ENCODE results near the gene PIR.

The PIR gene

DNA sequence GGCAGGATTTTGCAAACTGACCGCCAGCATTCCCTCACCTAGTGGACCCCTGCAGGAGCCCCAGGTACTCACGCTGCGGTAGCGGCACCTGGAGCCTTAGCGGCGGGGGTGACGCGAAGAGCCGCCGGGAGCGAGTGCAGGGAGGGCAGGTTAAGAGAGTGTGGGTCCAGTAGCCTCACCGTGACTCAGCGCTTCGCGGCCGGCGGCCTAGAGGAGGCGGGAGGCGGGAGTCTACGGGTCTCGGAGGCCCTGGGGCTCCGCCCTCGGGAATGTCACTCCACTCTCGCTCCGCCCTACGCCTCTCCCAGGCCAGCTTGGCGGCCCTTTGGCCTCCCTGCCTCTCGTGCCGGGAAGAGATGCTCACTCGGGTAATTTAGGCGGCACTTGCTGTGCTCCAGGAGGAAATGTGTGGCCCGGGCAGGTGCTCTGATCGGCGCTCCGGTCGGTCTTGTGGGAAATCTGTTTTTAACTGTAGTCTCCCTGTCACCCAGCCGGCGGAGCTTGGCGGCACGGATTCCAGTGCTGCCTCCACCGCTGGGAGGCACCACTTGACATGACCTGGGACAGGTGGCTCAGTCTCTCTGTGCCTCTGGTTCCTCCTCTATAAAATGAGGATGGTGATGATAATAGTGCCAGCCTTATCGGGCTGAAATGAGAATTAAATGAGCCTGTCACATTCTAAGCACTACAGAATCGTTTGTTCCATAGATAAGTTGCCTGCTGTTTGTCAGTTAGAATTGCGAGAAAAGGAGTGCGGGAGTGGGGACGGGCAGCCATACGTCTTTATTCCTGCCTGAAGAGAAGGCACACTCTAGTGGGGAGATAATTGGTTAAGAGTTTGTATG, at the start of gene PIR:
Gene PIR (minus strand): TSS at position 216 of the 845 bp plus-strand sequence. CDS start 2,076 bp downstream, outside the sequence.
- peak; percentile 46 for DNase-seq (ENCODE audit: insufficient read length, low spot score)
- no peak for FAIRE-seq
- TF ChIP-seq POLR2A (IDR thresholded peaks at IDR 0.05; ENCODE audit: low read depth, low read length): peak; percentile 41; the same call in 1 of the 2 replicates

DNA sequence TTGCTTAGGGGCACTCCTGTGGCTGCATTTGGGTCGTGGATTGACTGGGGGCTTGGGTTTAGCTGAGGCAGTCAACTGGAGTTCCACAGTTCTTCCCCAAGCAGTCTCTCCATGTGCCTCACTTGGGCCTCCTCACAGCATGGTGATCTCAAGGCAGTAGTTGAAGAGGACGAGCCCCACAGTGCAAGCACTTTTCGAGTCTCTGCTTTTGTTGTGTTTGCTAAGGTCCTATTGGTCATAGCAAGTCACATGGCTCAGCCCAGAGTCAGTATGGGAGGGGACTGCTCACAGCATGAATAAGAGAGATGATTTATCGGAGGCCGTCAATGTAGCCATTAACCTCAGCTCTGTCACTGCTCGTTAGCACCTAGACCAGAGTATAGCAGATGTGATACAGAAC, 37.2 kb upstream of the PIR start:
- DNase-seq (ENCODE audit: insufficient read length, low spot score): no peak
- FAIRE-seq: no peak
- no peak for TF ChIP-seq POLR2A (IDR thresholded peaks at IDR 0.05; ENCODE audit: low read depth, low read length)

DNA sequence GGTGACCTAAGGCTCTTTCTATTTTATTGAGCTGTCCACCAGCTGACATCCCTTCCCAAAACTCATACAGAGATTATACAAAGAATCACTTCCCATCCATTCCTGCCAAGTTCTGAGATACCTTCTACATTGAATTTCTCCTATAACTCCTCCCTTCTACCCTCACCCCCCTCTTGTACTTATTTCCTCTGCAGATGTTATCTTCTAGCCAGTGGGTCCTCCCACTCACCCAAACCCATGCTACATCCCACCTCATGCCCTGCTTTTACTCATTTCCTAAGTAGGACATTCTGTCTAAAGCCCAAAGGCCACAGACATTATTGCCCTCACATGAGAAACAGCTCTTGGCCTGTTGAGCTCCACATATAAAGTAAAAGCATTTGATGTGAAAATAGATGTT, 36.0 kb upstream of the PIR start:
- no peak for TF ChIP-seq POLR2A (IDR thresholded peaks at IDR 0.05; ENCODE audit: low read depth, low read length)
- no peak for FAIRE-seq
- DNase-seq (ENCODE audit: insufficient read length, low spot score): no peak

DNA sequence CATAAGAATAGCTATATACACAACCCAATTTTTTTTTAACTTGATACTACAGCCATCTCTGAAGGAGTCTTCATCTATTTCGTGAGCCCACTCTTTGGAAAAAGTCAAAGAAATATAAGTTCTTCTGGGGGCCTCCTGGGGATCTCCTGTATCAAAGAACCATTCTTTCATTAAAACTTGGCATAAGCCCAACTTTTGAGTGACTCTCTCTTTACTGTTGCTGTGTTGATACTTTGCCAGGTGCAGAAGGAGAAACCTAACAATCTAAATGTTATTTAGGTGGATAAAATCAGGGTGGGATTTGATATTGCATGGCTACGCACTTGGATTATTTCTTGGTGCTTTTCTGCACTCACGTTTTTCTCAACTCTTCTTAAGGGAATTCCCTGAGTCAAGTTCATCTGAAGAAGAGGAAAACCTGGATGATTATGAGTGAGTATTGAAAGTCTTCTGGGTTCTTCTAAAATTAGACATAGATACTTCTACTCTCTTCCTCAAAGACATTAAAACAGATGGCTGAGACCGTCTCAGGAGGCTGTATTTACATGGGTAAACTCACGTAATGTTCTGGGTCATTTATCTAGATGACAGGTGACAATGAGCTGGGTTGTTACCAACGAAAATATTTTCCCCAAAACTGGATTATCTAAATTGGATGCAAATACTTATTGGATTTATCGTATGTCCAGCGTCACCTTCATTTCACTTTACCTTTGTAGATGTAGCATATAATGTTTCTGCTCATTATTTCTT, 32.7 kb upstream of the PIR start:
- no peak for FAIRE-seq
- no peak for DNase-seq (ENCODE audit: insufficient read length, low spot score)
- TF ChIP-seq POLR2A (IDR thresholded peaks at IDR 0.05; ENCODE audit: low read depth, low read length): no peak

DNA sequence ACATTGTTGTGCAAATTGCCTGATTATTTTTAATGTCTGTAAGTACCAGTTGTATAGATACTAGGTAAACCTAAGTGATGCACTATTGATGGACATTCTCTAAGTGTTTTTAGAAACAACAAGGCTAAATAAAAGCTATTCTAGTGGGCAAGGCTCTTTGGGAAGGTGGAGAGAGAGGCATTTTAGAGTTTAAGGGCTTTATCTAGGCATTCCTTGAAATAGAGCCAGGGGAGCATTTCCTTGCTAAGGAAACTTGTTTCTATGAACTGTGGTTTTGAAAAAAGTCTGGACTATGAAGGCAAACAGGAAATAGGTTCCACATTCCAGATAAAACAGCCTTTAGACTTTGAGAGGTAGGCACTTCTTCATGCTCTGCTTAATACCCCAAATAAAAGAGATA, 31.3 kb upstream of the PIR start:
- DNase-seq (ENCODE audit: insufficient read length, low spot score): no peak
- TF ChIP-seq POLR2A (IDR thresholded peaks at IDR 0.05; ENCODE audit: low read depth, low read length): no peak
- no peak for FAIRE-seq

DNA sequence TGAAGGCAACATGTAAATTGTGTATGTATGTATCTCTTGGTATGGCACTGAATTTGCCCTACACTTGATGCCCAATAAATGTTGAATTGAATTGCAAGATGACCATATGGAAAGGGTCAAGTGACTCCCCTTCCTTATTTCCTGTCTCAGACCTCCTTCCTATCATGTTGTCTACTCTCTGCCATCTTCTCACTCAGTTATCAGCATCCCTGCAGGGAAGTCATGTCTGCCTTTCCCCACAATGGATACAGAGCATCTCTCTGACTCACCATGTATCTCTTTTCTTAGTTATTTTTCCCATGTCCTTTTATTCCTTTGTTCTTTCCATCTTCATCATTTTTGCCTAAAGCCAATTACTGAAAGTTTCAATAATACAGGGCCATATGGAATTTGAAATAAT, 30.0 kb upstream of the PIR start:
- no peak for FAIRE-seq
- DNase-seq (ENCODE audit: insufficient read length, low spot score): no peak
- TF ChIP-seq POLR2A (IDR thresholded peaks at IDR 0.05; ENCODE audit: low read depth, low read length): no peak

DNA sequence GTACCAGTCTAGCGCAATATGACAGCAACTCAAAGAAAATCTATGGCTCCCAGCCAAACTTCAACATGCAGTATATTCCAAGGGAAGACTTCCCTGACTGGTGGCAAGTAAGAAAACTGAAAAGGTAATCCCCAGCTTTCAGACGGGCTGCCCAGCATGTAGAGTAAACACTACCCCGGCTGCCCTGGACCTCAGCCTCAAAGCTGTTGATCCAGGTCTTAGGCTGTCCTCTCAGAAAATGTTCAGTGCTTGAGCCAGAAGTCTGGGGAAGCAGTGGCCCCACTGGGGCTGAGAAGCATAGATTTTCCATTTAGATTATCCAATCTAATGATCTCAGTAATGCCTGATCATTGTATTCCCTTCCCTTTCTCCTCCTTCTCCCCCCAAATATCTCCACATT, 29.3 kb upstream of the PIR start:
- TF ChIP-seq POLR2A (IDR thresholded peaks at IDR 0.05; ENCODE audit: low read depth, low read length): no peak
- DNase-seq (ENCODE audit: insufficient read length, low spot score): no peak
- FAIRE-seq: no peak

DNA sequence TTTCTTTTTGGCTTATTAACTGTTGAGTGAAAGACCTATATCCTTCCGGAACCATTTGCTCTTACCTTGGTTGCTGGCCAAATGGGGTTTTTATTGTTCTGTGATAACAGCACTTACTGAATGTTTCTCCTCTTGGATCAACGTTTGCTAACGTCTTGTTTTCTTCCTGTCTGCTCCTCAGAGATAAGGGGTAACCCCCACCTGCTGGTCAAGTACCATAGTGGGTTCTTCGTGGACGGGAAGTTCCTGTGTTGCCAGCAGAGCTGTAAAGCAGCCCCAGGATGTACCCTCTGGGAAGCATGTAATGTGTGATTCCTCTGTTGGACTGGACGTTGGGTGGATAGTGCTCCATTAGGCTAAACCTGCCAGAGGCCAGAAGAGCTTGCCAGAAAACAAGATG, 22.8 kb upstream of the PIR start:
- no peak for TF ChIP-seq POLR2A (IDR thresholded peaks at IDR 0.05; ENCODE audit: low read depth, low read length)
- no peak for FAIRE-seq
- no peak for DNase-seq (ENCODE audit: insufficient read length, low spot score)

DNA sequence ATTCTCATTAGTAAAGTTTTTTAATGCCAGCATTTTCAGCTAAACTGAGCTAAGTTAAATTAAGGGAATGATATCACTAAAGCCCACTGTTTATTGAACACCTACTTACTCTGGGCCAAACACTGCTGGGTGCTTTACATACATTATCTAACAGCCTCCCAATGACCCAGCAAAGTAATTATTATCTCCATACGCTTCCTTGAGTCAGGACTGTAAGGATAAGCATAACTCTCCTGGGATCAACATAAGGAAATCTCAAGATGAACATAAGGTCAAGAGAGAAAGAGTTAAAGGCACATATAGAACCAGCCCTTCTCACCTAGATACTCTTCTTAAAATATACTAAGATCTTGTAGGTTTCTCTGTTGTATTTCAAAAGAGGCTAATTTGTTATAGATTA, 21.1 kb upstream of the PIR start:
- DNase-seq (ENCODE audit: insufficient read length, low spot score) (no peak), FAIRE-seq (no peak)
- no peak for TF ChIP-seq POLR2A (IDR thresholded peaks at IDR 0.05; ENCODE audit: low read depth, low read length)

DNA sequence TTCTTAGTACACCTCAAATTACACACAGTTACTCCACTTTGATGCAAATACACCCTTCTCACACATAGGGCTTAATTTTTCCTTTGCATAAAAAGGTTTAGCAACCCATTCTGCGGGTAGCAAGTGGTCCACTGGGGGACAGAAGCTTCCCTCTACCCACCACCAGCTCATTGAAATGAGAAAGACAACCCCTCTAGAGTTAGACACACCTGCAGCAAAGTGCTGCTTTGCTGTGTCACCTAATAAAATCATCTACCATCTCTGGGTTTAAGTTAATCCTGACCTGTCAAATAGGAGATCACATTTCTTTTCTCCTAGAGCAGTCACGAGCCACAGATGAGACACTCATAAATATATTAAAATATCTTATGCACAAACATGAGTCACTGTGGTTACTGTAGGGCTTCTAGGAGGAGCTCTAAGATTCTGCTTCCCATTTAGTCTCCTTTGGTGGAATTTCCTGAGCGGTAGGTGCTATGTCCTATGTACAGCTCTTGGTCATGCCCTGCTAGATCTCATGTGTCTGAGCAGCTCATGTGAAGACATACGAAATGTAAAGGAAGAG, 19.4 kb upstream of the PIR start:
- FAIRE-seq: no peak
- no peak for TF ChIP-seq POLR2A (IDR thresholded peaks at IDR 0.05; ENCODE audit: low read depth, low read length)
- no peak for DNase-seq (ENCODE audit: insufficient read length, low spot score)

DNA sequence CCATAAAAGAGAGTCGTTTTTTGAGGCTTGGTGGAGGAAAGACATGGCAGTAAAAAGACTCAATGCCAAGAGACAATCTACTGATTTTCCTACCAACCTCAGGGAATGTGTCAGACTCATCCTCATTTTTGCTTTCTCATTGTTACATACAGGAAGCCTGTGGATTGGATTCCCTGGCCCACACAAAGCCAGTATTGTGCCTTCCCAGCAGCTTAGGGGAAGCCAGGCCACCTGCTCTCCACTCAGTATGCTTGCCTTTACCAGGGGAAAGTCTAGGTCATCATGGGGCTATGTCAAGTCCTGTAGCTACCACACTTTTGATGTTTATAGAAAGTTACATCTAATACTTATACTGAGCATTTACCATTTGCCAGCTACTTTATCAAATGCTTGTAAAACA, 18.4 kb upstream of the PIR start:
- DNase-seq (ENCODE audit: insufficient read length, low spot score) (no peak), FAIRE-seq (no peak)

DNA sequence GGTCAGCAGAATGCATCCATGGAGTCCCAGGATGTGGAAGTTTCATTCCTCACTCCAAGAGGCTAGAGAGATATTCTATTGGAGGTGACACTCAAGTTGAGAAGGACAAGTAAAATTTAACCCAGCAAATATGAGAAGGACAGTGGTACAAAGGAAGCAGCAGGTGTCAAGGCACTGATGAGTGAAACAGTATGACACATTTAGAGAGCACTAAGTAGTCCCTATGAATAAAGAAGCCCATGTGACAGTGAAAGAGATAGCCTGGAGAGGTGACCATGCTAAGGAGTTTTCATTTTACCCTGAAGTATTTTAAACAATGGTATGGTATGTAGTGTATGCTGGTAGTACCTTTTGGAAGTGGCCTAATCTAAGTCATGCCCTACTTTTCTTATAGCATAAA, 16.7 kb upstream of the PIR start:
- FAIRE-seq (no peak), DNase-seq (ENCODE audit: insufficient read length, low spot score) (no peak)
- TF ChIP-seq POLR2A (IDR thresholded peaks at IDR 0.05; ENCODE audit: low read depth, low read length): no peak

More for the DNA sequence above, 18.4 kb upstream of the PIR start:
- TF ChIP-seq POLR2A (IDR thresholded peaks at IDR 0.05; ENCODE audit: low read depth, low read length): no peak

DNA sequence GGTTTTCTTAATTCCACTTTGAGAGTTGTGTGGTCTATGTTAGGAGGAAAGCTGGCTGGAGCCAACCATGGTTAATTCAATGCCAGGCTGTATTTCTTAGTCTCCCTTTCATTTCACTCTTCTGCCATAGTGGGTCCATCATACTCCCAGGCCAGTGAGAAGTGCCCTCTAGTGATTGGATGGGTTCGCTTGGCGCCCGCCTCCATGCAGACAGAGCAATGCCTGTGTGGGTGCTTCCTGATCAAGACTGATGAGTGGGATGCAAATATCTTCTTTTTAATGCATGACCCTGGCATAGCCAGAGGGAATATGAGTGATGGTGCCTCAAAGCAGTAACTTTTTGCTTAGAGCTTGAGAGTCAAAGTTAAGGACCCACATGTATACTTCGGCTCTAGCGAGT, 13.9 kb upstream of the PIR start:
- TF ChIP-seq POLR2A (IDR thresholded peaks at IDR 0.05; ENCODE audit: low read depth, low read length): no peak
- FAIRE-seq (no peak), DNase-seq (ENCODE audit: insufficient read length, low spot score) (no peak)

DNA sequence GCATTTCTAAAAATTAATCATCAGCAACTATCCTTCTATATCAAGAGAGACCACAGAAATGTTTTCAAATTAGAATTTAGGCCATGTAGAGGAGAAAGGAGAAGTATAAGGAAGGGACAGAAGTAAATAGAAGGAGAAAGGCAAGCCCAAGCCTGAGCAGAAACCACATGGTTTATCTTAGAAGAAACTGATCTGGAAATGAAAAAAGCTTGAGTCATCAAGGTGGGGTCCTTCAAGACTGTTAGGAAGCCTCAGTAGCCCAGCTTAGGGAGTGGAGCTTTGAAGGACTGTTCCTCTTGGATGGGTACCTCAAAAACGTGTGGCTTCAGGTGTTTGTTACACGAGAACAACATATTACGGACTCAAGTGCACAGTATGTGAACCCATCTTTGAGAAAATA, 12.0 kb upstream of the PIR start:
- TF ChIP-seq POLR2A (IDR thresholded peaks at IDR 0.05; ENCODE audit: low read depth, low read length): no peak
- DNase-seq (ENCODE audit: insufficient read length, low spot score) (no peak), FAIRE-seq (no peak)

Data from H54 (cell line).